ENCODE measurements around the gene COL28A1.
"Not testable (repeated sequence)": the region's sequence is repeated elsewhere in the genome, so short reads cannot be mapped to it uniquely, and the experiment has no call there.

The COL28A1 gene

DNA sequence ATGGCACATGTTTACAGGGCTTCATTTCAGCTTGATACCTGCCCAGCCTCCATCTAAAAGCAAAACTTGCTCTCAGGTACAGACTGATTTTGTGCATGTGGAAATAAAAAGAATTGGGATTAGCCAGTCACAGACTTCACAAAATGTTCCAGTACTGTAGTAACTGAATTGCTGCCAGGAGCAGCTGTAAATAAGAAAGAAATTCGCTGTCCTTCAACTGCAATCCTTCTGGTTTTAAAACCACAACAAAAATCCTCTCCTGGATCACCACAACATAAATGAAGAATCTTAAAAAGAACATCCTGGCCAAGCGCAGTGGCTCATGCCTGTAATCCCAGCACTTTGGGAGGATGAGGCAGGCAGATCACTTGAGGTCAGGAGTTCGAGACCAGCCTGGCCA, 27.1 kb upstream of the COL28A1 start:
- no peak for DNase-seq (ENCODE audit: low read depth in 4 of 4, low spot score in 1 of 4)

DNA sequence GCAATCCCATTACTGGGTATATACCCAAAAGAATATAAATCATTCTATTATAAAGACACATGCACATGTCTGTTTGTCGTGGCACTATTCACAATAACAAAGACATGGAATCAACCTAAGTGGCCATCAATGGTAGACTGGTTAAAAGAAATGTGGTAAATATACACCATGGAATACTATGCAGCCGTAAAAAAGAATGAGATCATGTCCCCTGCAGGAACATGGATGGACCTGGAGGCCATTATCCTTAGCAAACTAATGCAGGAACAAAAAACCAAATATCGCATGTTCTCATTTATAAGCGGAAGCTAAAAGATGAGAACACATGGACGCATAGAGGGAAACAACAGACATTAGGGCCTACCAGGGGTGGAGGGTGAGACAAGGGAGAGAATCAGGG, 25.9 kb upstream of the COL28A1 start:
- DNase-seq (ENCODE audit: low read depth in 4 of 4, low spot score in 1 of 4) = not testable (repeated sequence)

- no peak for DNase-seq (ENCODE audit: low read depth in 4 of 4, low spot score in 1 of 4)
Measured at GRCh38 chr7:7557252-7557651, 21.6 kb upstream of the COL28A1 start.

- DNase-seq (ENCODE audit: low read depth in 4 of 4, low spot score in 1 of 4) = no peak
Measured at GRCh38 chr7:7556852-7557251, 21.2 kb upstream of the COL28A1 start.

GRCh38 chr7:7554649-7555575, 19.2 kb upstream of the COL28A1 start:
- no peak for DNase-seq (ENCODE audit: low read depth in 4 of 4, low spot score in 1 of 4)

- no peak for DNase-seq (ENCODE audit: low read depth in 4 of 4, low spot score in 1 of 4)
Measured at GRCh38 chr7:7554021-7554432, 18.4 kb upstream of the COL28A1 start.

DNA sequence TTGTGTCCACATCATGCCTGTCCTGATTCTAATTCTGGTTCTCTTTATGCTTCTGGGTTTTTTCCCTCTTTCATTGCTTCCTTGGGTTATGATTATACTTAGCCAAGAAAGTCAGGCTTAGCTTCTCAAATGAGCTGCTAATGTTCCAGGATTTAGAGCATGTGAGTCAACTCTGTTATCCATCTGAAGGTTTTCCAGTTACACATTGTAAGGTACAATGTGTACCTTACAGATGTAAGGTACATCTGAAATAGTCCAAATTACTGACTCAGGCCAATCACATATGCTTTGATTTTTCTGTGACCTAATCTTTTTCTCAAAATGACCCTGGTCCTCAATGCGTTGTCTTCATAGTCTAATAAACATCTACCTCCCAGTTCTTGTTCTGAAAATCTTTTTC, 17.7 kb upstream of the COL28A1 start:
- DNase-seq (ENCODE audit: low read depth in 4 of 4, low spot score in 1 of 4) = no peak

DNA sequence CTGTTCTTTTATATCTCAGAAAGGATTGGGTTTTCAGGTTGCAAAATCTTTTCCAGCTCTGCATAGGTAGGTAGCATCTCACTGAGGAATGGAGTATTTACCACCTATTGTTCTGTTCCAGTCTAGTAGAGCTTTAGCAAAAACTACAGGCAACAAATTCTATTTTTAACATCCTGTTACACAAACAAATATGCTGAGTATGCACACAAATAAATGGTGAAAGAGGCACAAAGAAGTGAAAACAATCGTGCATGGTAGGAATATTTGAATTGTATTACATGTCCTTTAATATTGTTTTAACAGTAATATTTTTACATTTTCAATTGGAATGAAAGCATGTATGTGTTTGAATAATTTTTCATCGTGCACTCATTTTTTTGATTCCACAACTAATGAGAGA, 16.5 kb upstream of the COL28A1 start:
- DNase-seq (ENCODE audit: low read depth in 4 of 4, low spot score in 1 of 4) = no peak

GRCh38 chr7:7550663-7551062, 15.0 kb upstream of the COL28A1 start:
- no peak for DNase-seq (ENCODE audit: low read depth in 4 of 4, low spot score in 1 of 4)

- no peak for DNase-seq (ENCODE audit: low read depth in 4 of 4, low spot score in 1 of 4)
Measured at GRCh38 chr7:7548407-7548806, 12.7 kb upstream of the COL28A1 start.

GRCh38 chr7:7542251-7542835, 6.7 kb upstream of the COL28A1 start:
- no peak for DNase-seq (ENCODE audit: low read depth in 4 of 4, low spot score in 1 of 4)

- no peak for DNase-seq (ENCODE audit: low read depth in 4 of 4, low spot score in 1 of 4)
Measured at GRCh38 chr7:7539711-7540110, 4.0 kb upstream of the COL28A1 start.

DNA sequence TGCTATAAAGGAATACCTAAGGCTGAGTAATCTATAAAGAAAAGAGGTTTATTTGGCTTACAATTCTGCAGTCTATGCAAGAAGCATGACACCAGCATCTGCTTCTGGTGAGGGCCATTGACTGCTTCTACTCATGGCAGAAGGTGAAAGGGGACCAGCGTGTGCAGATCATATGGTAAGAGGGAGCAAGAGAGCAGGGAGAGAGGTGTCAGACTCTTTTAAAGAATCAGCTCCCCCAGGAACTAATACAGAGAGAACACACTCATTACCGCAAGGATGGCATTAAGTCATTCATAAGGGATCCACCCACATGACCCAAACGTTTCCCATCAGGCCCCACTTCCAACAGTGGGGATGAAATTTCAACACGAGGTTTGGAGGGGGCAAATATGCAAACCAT, 3.5 kb upstream of the COL28A1 start:
- DNase-seq (ENCODE audit: low read depth in 4 of 4, low spot score in 1 of 4) = no peak

- no peak for DNase-seq (ENCODE audit: low read depth in 4 of 4, low spot score in 1 of 4)
Measured at GRCh38 chr7:7537711-7538110, 2.0 kb upstream of the COL28A1 start.

GRCh38 chr7:7536396-7537019, 835 bp upstream of the COL28A1 start:
- no peak for DNase-seq (ENCODE audit: low read depth in 4 of 4, low spot score in 1 of 4)

- no peak for DNase-seq (ENCODE audit: low read depth in 4 of 4, low spot score in 1 of 4)
Measured at GRCh38 chr7:7533831-7534430, 1.7 kb downstream of the COL28A1 start.

DNA sequence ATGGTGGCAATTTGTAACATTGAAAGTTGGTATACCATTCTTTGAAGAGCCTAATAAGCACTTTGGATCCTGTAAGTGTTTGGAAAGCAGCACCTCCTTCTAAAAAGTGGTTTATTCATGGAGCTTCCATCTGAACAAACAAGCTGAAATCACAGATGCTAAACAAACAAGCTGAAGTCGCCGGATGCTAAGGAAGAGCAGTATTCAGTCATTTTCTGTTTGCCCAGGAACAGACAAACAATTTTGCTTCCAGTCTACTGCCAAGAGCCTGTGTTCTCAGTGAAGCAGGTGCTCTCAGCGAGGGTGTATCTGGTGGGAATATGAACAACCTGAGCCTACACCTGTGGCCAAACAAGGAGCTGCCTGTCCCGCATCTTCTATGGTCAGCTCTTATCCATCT, 6.3 kb downstream of the COL28A1 start:
- DNase-seq (ENCODE audit: low read depth in 4 of 4, low spot score in 1 of 4) = no peak

- DNase-seq (ENCODE audit: low read depth in 4 of 4, low spot score in 1 of 4) = no peak
Measured at GRCh38 chr7:7527047-7527446, 8.6 kb downstream of the COL28A1 start.

DNA sequence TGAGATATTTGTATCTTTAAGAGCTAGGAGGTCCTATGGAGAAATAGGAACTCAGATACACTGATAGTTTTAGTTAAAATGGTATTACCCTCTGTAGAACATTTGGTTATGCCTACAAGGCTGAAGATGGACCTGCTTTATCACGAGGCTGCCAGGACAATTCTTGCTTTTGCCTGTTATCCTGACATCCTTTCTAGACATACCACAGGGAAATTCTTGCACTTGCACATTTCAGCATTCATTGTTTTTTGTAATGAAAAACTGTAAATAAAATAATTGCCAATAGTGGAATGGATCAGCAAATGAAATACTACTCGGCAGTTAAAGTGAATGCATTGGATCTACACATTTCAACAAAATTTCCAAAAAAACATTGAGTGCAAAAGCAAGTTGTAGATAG, 9.7 kb downstream of the COL28A1 start:
- no peak for DNase-seq (ENCODE audit: low read depth in 4 of 4, low spot score in 1 of 4)

DNA sequence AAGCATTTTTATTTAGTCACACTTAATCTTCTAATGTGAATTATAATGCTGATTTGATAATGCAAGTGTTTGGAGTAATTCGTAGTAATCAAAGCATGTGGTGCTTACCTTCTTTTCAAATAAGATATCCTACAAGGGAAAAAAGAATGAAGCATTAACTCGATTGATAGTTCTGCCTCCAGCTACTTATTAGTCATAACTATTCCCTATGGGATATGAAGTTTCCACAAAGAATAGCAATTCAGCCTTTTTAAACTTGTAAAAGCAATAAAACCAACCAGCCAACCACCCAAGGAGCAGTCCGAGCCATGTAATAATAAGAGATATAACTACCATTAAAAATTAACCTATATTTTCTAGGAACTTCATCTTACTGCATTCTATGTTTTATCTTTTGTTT, 11.6 kb downstream of the COL28A1 start:
- no peak for DNase-seq (ENCODE audit: low read depth in 4 of 4, low spot score in 1 of 4)

DNA sequence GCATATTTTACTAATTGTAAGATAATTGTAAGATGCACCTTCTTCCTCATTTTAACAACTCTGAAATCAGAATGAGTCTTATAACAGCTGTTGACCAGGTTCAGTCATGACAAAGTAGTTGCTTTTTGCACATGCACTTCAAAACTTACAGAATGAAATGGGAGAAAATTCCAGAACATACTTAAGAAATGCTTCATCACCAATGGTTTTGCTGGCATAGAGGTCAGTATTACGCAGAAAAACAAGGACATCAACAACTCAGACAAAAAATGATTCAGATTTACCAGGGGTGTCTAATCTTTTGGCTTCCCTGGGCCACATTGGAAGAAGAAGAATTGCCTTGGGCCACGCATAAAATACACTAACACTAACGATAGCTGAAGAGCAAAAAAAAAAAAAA, 13.3 kb downstream of the COL28A1 start:
- DNase-seq (ENCODE audit: low read depth in 4 of 4, low spot score in 1 of 4) = no peak

DNA sequence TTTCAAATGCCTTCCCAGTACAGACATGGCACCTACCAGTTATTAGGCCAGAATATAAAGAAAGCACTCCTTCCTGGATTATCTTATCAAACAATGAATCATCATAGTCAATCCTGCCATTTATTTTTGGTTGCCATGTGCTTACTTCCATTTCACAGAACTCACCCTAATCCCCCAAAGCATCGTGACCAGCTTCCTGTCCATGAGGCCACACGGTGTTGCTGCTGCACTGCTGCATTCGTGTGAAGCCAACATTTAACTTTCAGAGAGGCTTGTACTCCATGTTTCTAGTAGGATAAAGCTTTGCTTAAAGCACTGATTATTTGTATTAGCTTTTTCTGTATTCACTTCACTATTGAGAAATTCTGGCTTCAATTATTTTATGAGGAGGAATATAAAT, 14.4 kb downstream of the COL28A1 start:
- no peak for DNase-seq (ENCODE audit: low read depth in 4 of 4, low spot score in 1 of 4)

All from stimulated activated CD4-positive, alpha-beta T cell treated with anti-CD3 and anti-CD28 coated beads, Interleukin-1b, Interleukin-23, amount 100 ng/mL, for 24 hours (primary cell).